ENCODE results near the gene FOXQ1.
"Not testable (repeated sequence)": the region's sequence is repeated elsewhere in the genome, so short reads cannot be mapped to it uniquely, and the experiment has no call there.

FOXQ1 gene

DNA sequence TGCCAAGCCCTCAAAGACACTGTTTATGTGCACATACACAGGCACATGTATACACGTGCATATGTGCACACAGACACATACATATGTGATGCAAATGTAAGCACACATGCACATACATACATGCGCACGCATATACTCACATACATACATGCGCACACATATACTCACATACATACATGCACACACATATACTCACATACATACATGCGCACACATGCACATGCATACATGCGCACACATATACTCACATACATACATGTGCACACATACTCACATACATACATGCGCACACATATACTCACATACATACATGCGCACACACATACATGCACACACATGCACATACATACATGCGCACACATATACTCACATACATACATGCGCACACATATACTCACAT is 20.5 kb upstream of the FOXQ1 start:
- DNase-seq = no peak

DNA sequence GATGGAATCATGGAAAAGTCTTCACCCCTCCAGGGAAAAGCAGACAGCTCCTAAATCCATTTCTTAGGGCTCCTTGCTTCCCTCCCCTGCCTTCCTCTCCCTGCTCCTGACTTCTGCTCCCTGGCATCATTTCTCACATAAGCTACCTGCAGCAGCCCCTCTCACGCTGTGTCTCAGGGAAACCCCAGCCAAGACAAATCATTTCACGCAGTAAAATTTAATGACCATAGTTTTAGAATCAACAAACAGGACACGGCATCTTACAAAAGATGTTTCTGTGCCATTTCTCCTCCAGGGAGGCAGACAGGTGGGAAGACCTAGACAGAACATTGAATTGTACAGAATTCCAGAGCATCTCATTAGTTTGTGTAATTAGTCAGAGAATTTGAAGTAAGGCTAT is 16.5 kb upstream of the FOXQ1 start:
- DNase-seq = no peak

DNA sequence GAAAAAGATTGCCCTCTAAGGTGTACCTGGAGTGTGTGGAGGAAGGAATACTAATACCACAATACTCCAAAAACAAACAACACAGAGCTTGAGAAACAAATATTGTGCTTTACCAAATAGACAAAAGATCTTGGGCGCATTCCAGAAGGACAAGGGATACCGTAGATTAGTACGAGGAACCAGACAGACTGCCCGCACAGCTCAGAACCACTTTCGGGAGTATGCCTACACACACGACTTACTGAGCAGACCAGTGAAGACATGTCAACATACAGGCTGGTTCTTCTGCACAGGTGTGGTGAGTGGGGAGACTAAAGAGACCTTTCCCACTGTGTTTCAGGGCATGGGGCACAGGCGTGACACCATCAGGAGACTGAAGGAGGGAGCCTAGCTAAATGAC is 15.8 kb upstream of the FOXQ1 start:
- no peak for DNase-seq

DNA sequence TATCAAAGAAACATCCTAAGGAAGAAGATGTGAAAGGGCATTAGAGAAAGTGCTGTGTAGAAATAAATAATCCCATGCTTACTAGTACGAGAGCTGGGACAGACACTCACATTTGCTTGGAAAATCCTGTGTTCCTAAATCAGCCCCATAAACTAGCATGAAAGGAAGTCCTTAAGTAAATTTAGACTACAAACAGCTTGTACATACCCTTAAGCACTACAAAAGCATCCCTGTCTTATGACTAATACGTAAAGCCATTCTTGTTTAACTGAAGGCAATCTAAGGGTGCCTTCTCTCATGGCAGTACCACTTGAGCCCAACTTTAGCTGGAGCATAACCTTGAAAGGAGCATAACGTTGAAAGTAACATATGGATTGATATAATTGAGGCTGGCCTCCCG is 15.4 kb upstream of the FOXQ1 start:
- no peak for DNase-seq

DNA sequence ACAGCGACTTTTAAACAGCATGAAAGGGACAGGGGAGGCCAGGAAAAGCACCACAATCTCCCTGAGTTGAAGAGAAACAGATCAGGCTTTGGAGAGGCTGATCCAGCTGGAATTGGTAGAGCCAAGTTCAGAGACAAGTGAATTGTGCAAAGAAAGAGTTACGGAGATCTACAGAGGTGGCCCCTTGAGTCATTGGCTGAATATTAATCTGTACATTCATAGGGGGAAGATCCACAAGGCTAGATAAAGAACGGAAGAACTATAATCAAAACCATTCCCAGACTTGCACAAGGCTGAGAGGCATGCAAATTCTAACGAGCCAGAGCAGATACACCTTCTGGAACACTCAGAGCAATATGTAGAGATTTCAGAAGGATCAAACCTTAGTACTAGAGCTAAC is 14.2 kb upstream of the FOXQ1 start:
- no peak for DNase-seq

DNA sequence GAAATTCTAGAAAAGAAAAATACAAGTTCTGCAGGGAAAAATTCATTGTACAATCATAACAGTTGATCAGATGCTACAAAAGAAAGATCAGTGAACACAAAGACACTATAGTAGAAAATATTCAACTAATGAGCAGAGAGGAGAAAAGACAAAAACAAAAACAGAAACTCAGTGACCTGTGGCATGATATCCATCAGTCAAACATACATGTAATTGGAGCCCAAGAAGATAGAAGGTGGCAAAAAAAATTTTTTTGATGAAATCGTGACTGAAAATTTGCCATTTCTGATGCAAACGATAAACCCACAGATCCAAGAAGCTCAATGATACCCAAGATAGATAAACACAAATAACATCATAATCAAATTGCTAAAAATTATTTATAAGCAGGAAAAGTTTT is 13.1 kb upstream of the FOXQ1 start:
- no peak for DNase-seq

DNA sequence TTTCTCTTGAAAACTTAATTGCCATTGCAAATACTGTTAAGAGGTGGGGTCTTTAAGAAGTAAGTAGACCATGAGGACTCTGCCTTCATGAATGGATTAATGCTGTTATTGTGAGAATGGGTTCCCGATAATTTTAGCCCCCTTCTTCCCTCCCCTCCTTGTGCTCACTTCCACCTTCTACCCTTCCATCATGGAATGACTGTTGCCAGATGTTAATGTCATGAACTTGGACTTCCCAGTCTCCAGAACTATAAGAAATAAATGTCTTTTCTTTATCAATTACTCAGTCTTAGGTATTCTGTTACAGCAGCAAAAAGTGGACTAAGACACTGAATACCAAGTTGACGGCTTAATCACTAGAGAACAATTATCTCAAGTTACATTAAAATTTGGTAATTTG is 5.8 kb upstream of the FOXQ1 start:
- no peak for DNase-seq

DNA sequence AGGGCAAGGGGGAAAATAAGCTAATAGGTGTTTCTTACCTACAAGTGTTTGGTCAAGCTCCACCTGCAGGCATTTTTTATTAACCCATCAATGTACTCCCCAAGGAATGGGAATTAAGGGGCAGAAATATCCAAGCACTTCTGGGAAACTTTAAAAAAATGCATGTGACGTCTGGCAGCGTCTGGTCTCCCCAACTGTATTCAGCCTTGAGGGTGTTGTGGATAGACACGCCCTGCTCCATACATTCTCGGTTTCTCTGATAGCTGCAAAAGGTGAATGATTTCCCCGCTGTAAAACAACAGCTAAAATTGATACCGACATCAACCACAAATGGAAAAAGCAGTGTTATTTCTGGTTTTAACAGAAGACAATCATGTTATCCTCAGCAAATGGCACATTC is 2.5 kb upstream of the FOXQ1 start:
- no peak for DNase-seq

DNA sequence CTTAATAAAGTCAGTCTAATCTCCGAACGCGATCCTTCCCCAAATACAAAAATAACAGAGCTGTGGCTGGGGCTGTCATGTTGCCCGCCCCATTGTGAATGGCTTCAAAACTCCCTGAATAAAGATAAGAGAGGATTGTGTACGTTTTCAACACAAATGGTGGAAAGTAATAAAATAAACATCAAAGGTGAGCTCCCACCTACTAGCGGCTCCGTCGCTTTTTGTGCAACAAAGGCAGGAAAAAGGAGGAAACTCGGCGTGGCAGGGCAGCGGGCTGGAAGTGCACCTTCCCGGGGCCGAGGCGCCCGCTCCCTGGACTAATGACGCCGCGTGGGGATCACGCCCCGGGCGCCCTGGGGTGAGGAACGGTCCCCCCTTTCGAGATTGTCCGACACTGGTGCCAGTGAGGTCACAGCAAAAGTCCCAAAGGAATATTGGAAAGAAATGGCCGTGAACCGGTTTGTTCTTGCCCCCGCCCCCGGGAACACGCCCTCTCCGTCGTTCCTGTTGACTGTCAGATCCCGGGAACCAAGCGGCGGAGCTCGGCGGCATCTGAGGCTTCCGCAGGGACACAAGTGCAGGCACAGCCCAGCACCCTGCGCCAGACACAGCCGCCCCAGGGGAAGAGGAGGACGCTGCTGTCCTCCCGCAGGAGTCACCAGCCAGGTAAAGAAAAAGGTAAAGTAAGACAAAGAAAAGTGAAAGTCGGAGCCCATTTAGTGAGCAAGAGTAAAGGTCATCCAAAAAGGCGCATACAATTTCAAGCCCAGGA is 1.1 kb upstream of the FOXQ1 start:
- no peak for DNase-seq

DNA sequence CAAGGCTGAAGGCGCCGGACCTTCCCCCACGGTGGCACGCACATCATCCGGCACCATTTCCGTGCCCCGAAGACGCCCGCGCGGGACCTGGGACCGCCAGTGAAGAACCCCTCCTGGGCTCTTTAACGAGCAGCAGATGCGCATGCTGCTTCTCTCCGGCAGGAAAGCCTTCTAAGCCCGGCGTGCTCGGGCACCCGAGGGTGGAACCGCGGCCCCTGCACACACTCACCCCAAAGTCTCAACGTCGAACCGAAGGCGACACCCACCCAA is 240 bp downstream of the FOXQ1 start:
- DNase-seq = no peak

DNA sequence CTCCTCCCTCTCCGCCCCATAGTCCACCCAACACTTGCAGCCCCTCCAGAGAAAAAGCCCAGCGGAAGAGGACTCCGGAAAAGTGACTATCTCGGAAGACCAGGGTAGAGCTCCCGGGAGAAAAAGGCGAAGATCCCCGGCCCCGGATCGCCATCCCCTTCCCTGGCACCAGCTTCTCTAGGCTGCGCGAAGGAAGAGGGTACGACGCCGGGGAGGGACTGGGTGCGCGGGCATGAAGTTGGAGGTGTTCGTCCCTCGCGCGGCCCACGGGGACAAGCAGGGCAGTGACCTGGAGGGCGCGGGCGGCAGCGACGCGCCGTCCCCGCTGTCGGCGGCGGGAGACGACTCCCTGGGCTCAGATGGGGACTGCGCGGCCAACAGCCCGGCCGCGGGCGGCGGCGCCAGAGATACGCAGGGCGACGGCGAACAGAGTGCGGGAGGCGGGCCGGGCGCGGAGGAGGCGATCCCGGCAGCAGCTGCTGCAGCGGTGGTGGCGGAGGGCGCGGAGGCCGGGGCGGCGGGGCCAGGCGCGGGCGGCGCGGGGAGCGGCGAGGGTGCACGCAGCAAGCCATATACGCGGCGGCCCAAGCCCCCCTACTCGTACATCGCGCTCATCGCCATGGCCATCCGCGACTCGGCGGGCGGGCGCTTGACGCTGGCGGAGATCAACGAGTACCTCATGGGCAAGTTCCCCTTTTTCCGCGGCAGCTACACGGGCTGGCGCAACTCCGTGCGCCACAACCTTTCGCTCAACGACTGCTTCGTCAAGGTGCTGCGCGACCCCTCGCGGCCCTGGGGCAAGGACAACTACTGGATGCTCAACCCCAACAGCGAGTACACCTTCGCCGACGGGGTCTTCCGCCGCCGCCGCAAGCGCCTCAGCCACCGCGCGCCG is 822 bp downstream of the FOXQ1 start:
- no peak for DNase-seq

DNA sequence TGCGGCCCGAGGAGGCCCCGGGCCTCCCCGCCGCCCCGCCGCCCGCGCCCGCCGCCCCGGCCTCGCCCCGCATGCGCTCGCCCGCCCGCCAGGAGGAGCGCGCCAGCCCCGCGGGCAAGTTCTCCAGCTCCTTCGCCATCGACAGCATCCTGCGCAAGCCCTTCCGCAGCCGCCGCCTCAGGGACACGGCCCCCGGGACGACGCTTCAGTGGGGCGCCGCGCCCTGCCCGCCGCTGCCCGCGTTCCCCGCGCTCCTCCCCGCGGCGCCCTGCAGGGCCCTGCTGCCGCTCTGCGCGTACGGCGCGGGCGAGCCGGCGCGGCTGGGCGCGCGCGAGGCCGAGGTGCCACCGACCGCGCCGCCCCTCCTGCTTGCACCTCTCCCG is 1.5 kb downstream of the FOXQ1 start:
- no peak for DNase-seq

DNA sequence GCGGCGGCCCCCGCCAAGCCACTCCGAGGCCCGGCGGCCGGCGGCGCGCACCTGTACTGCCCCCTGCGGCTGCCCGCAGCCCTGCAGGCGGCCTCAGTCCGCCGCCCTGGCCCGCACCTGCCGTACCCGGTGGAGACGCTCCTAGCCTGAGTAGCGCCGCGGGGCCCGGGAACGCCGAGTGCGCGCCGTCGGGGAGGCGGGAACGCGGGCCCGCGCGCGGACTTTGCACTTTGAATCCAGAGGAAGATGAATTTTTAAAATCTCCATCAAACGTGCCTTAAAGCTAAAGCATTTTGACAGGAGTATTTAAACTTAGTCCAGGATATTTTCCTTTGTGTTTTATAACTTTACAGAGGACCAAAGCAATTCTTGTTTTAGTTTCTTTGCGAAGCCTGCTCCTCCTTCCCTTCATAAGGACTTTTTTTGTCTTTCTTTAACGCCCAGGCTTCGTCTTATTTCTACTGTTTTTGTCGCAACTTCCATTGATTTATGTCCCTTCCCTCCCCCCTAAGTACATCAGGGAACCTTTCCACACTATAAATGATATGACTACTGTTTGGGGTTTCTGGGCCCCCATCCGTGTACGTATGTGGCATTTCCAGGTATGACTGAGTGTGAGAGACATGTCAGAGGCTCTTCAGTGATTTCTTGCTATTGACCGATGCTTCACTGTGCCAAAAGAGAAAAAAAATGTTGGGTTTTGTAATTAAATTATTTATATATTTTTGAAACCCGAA is 2.0 kb downstream of the FOXQ1 start:
- no peak for DNase-seq

DNA sequence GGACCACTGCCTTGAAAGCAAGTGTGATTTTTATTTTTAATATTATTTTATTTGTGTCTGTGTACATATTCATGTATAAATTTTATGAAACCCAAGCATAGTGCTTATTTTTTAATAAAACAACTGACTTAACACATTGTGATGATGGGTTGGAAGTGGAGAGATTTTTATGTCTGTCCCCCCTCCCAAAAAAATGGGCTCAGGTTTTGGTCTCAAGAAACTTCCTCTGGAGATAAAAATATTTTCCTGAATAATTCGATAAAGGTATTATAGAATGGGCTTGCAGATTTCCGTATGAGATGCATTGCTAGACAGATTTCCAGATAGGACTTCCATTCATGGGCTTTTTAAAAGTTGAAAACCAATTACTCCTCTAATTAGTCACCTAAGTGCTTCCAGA is 2.7 kb downstream of the FOXQ1 start:
- no peak for DNase-seq

DNA sequence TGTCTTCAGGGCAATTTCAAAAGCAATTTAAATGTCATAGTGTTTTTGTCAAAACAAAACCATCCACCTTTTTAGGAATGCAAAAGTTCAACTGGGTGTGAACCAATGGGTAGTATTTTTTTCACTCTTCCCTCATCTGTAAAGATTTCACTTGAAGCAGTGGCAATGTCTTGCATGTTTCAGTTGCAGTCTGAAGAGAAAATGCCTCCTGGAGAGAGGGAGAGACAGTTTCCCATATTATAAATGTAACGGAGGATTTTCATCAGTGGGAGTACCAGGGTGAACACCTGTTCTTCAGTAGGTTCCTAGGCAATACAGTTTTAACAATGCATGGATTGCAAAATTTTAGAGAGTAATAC is 3.3 kb downstream of the FOXQ1 start:
- no peak for DNase-seq

DNA sequence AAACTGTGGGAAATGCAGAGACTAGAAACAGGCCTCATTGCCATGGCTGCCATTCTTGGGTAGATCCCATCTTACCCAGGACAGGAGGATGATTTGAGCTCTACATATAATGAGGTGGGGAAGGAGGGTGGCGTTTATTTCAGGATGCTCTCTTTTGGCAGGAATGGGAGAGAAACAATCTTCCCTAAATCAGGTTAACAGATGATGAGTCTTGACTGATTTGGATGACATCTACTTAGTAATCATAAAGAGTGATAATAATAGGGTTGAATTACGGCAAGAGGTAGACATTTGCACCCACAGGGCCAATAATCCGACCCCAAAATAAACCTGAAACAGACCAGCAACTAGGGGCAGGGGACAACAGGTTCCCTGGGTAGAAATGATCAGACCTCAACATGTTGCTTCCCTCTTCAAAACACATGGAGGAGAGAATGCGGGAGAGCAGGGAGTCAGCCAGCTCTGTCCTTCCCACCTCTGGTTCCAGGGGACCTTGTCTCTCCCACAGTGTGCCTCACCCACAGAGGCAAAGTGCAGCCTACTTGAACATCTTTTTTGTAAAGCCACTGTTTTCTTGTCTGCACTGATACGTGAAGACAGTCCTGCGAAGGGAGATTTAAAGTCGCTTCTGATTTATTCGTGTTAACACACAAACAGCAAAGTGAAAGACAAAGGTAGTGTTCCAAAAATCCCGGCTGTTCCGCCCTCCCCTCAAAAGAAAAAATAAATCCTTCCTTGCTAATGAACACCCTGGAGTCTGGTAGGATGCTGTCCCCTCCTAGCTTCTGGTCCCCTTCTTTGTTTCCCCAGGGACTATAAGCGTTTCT is 3.9 kb downstream of the FOXQ1 start:
- no peak for DNase-seq

DNA sequence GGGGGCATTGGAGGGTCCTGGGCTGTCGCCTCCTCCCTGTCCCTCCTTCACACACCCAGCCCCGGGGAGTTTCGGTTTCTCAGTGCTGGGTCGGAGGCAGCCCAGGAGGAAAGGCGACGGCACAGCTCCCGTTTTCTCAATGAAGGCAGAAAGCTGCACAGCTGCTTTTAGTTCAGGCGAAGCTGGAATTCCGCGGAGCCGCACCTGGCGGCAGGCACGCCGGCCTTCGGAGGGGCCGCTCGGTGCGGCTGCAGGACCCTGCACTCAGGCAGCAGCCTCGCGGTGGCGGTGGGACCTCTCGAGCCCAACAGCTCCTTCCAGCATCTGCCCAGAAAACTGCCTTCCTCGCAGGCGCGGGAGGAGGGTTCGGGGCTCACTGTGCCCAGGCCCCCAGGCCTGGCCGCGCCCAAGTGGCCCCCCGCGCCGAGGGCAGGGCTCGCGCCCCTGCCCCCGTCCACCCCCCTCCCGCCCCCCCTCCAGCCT is 4.6 kb downstream of the FOXQ1 start:
- no peak for DNase-seq

DNA sequence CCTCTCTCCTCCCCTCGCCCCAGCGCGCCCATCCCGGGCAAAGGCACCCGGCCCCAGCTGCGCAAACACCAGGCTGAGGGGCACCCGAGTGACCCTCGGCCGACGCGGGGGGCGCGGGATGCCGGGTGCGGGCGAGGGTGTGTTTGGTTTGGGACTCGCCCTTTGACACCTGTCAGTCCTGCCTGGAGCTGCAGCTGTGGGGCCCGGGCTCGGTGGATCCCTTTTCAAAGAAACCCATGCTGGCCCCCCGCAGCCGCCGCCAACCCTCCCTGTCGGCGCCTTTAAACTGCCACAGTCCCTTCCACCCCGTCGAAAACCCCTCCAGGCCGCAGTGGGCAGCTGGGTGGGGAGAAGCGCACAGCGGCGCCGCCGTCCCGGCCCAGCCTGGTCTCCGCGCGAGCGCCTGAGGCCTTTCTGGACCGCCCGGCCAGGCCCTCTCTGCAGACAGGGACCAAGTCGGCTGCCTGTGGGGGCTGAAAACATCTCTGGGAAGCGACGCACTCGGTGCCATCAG is 5.5 kb downstream of the FOXQ1 start:
- no peak for DNase-seq

DNA sequence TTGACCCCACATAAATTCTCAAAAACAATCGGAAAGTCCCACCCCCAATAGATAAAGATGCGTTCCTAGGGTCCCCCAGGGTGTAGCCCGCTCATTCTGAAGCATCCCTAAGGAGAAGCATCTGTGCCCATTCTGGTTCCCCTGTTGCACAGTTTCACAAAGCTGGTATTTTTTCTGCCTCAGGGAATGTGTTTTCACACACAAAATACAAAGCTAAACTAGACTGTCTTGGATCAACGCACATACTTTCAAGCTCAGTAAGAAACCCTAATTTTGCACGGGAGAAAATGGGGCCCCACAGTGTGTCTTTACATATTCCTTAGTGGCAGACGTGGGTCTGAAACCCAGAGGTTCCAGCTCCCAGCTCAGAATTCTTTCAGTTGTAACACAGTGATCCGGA is 6.1 kb downstream of the FOXQ1 start:
- no peak for DNase-seq

DNA sequence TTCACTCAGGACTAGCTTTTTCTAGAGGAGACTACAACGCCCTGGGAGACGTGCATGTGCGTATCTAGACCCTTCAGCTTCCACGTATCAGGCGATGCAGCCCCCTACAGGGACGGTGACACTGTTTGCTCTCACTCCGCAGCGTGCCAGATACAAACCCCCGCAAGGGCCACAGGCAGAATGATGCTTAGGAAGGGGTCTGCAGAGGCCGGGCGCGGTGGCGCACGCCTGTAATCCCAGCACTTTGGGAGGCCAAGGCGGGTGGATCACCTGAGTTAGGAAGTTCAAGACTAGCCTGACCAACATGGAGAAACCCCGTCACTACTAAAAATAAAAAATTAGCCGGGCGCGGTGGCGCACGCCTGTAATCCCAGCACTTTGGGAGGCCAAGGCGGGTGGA is 6.7 kb downstream of the FOXQ1 start:
- DNase-seq = not testable (repeated sequence)

DNA sequence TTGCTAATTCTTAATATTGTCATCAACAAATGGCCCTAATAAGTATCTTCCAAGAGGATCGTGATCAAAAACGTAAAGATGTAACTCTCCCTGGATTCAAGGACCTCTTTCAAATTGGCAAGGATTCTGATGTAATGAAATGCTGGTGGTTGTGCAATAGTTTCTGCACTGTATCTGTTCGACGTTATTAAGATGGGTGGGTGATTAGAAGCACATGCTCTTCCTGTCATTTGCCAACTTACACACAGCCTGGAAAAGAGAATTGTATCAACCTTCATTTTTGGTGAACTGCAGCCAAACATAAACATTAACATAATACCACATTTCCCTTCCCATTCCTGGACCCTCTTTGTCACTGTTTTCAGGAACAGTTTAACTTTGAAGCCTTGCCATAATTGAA is 9.8 kb downstream of the FOXQ1 start:
- no peak for DNase-seq

DNA sequence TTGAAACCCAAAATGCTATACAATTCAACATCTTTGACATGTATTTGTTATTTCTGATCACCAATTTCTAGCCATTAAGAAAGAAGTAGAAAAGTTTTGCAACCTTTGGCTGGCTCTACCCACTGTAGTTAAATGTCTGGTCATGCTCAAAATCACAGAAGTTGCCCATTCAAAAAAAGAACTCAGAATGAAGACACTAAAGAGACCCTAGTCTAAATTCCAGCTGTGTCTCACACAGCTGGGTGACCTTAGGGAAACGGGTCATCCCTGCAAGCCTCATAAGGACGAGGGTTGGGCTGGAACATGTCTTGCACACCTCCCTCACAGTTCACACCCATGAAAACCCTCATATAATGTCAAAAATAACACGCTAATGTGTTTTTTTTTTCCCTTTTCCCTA is 10.3 kb downstream of the FOXQ1 start:
- DNase-seq = no peak

DNA sequence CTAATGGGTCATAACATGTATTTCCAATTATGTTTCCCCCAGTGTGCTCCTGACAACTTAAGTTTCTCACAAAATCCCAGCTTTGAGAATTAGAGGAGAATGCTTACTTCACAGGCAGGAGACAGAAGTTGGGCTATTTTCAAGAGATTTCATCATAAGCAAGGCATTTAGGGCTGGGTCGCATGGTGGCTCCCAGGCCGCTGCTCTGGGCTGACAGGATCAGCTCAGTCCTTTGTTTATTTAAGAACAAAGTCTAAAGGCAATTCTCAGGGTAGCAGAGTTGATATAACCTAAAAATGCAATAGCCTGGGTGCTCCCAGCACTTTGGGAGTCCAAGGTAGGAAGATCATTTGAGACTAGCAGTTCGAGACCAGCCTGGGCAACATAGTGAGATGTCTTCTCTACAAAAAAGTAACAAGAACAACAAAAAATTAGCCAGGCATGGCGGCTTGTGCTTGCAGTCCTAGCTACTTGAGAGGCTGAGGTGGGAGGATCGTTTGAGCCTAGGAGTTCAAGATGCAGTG is 10.9 kb downstream of the FOXQ1 start:
- no peak for DNase-seq
